Gastrocnemius medialis (tissue), 4 donors: ENCODE results near the gene CRIP1. TPM values are rescaled to one million over a fixed set of nuclear protein-coding genes. Genes with fewer than 3 reads are reported as not detected.
A peak's percentile ranks its signal among the peaks of the same experiment; 100 is the strongest.

Source experiments
- ATAC-seq, 2 donors: fragments of 150-250 bp; one replicate each; pipeline ENCODE4 v1.9.1; 2016
- DNase-seq, 2 donors: peaks; one replicate each; pipeline ENCODE4 v3.0.0-alpha.2; 2019
- H3K27ac ChIP-seq, 4 donors: fragments of 200-600 bp; sonication (generic); 1 replicate in 1 of 4; 2 replicates in 3 of 4; pipeline ENCODE4 v1.5.1; 2016 to 2018; ENCODE audit warnings: mild to moderate bottlenecking in 2 of 4, moderate library complexity in 1 of 4
- H3K27me3 ChIP-seq, 3 donors: fragments of 200-600 bp; sonication (generic) in 2 of 3; 1 replicate in 1 of 3; 2 replicates in 2 of 3; pipeline versions ENCODE4 v1.5.1 to v1.6.0; 2016 to 2019; ENCODE audit warnings: mild to moderate bottlenecking in 1 of 3, moderate library complexity in 1 of 3
- H3K36me3 ChIP-seq, 2 donors: fragments of 200-600 bp; sonication (generic) in 1 of 2; one replicate each; pipeline ENCODE4 v1.5.1; 2017 to 2018
- H3K4me1 ChIP-seq, 2 donors: fragments of 200-600 bp; sonication (generic) in 1 of 2; one replicate each; pipeline ENCODE4 v1.5.1; 2016 to 2017; ENCODE audit warnings: mild to moderate bottlenecking in 2 of 2
- H3K4me3 ChIP-seq, 4 donors: fragments of 200-600 bp; sonication (generic) in 3 of 4; 1 replicate in 1 of 4; 2 replicates in 3 of 4; pipeline ENCODE4 v1.5.1; 2016 to 2019; ENCODE audit warnings: mild to moderate bottlenecking in 2 of 4
- H3K9me3 ChIP-seq, 3 donors: fragments of 200-600 bp; sonication (generic) in 2 of 3; 1 replicate in 1 of 3; 2 replicates in 2 of 3; pipeline ENCODE4 v1.5.1; 2016 to 2019
- CTCF ChIP-seq, 5 experiments: fragments of 450-650 bp in 3 of 5; fragments of 200-600 bp in 2 of 5; sonication (generic) in 2 of 5; IDR thresholded peaks in 4 of 5; conservative IDR thresholded peaks in 1 of 5; 1 replicate in 4 of 5; 2 replicates in 1 of 5; pipeline ENCODE4 v1.5.1; 2016 to 2019; ENCODE audit warnings: antibody characterized with exemption in 5 of 5, mild to moderate bottlenecking in 3 of 5, moderate library complexity in 3 of 5
- POLR2A ChIP-seq, 2 donors: fragments of 450-650 bp; IDR thresholded peaks; one replicate each; pipeline ENCODE4 v1.6.1; 2017; ENCODE audit warnings: antibody characterized with exemption in 2 of 2, mild to moderate bottlenecking in 2 of 2, moderate library complexity in 2 of 2
- in situ Hi-C, 4 donors: fragments of 200-750 bp; cut with MboI; loops; one replicate each; pipeline versions ENCODE4 v1.15.0 to v1.8.0; 2017; ENCODE audit warnings: low sequenced_read_pairs in 4 of 4
- intact Hi-C: fragments of 100-400 bp; cut with DNase I; formaldehyde crosslinking; loops from one replicate; pipeline ENCODE4 v1.15.1; 2023; ENCODE audit warnings: low total_unique reads
- total RNA-seq, 4 donors: library from RNA; depleted of rRNA; stranded (reverse); fragments of >200 nt; gene quantifications; one replicate each; pipeline versions ENCODE4 v1.1.0 to v1.2.3, GENCODE V29; 2016

Gene CRIP1
- total RNA-seq, 4 donors from 2014 or later: 2.6 to 7.6 (median 5.3) TPM

- DNase-seq: no peak
- no peaks in the 10 kb centered on the region for H3K9me3 ChIP-seq
- no peaks in the 10 kb centered on the region for H3K36me3 ChIP-seq
These were observed 12.8 kb downstream of the CRIP1 start for GRCh38 chr14:105499256-105500035.

GRCh38 chr14:105500036-105500725 lies 13.5 kb downstream of the CRIP1 start:
- ATAC-seq (no peak), DNase-seq (no peak)
- no peaks in the 10 kb centered on the region for H3K36me3 ChIP-seq
- no peak overlapping the region for H3K27ac ChIP-seq
- no peaks in the 10 kb centered on the region for H3K9me3 ChIP-seq
- no peak for TF ChIP-seq CTCF (IDR thresholded peaks at IDR 0.05 in 4 of 5, conservative IDR thresholded peaks at IDR 0.05 in 1 of 5)
- TF ChIP-seq POLR2A (IDR thresholded peaks at IDR 0.05): no peak
- no peak overlapping the region for H3K4me3 ChIP-seq
- H3K27me3 ChIP-seq: no peaks in the 10 kb centered on the region
- in situ Hi-C loops (no loop called here), intact Hi-C loops (no loop called here)
- H3K4me1 ChIP-seq: peaks cover 0 to 15% of the 10 kb centered on the region in 2 donors

More at GRCh38 chr14:105499256-105500035, 12.8 kb downstream of the CRIP1 start:
- TF ChIP-seq POLR2A (IDR thresholded peaks at IDR 0.05): no peak
- no peak for TF ChIP-seq CTCF (IDR thresholded peaks at IDR 0.05 in 4 of 5, conservative IDR thresholded peaks at IDR 0.05 in 1 of 5)
- Histone ChIP-seq H3K27ac (no peak overlapping the region), H3K27me3 (no peaks in the 10 kb centered on the region), H3K4me1 (peaks cover 0 to 16% of the 10 kb centered on the region in 2 donors), H3K4me3 (no peak overlapping the region)
- in situ Hi-C loops (loop anchor here in 1 of 4 donors (25.0 kb wide), 1 partner anchor 137 kb away; no protein-coding TSS in a partner anchor), intact Hi-C loops (loop anchor here (10.0 kb wide), 1 partner anchor 335 kb away; the partner anchor contains the start of gene JAG2)
- ATAC-seq: no peak

- Histone ChIP-seq H3K36me3 (no peaks in the 10 kb centered on the region), H3K4me1 (peaks cover 0 to 9% of the 10 kb centered on the region in 2 donors), H3K4me3 (no peak overlapping the region), H3K9me3 (no peaks in the 10 kb centered on the region), H3K27me3 (no peaks in the 10 kb centered on the region), H3K27ac (no peak overlapping the region)
- intact Hi-C loops (no loop called here), in situ Hi-C loops (no loop called here)
- DNase-seq: no peak
- ATAC-seq: no peak
- TF ChIP-seq CTCF (IDR thresholded peaks at IDR 0.05 in 4 of 5, conservative IDR thresholded peaks at IDR 0.05 in 1 of 5) (no peak), POLR2A (IDR thresholded peaks at IDR 0.05) (no peak)
These were observed 14.0 kb downstream of the CRIP1 start for GRCh38 chr14:105500726-105501101.

GRCh38 chr14:105501504-105502291 lies 15.0 kb downstream of the CRIP1 start:
- intact Hi-C loops: no loop called here

More at GRCh38 chr14:105501504-105502291, 15.0 kb downstream of the CRIP1 start:
- no peak for DNase-seq
- Histone ChIP-seq H3K27me3 (no peaks in the 10 kb centered on the region), H3K9me3 (no peaks in the 10 kb centered on the region), H3K27ac (no peak overlapping the region), H3K4me1 (no peaks in the 10 kb centered on the region), H3K36me3 (no peaks in the 10 kb centered on the region), H3K4me3 (no peak overlapping the region)
- in situ Hi-C loops: no loop called here
- peak in 1 of 2 donors; percentile 21 for ATAC-seq
- TF ChIP-seq POLR2A (IDR thresholded peaks at IDR 0.05) (no peak), CTCF (IDR thresholded peaks at IDR 0.05 in 4 of 5, conservative IDR thresholded peaks at IDR 0.05 in 1 of 5) (no peak)
